ENCODE results near the gene ABCA10.
"Not testable (repeated sequence)": the region's sequence is repeated elsewhere in the genome, so short reads cannot be mapped to it uniquely, and the experiment has no call there.

The ABCA10 gene, protein sequence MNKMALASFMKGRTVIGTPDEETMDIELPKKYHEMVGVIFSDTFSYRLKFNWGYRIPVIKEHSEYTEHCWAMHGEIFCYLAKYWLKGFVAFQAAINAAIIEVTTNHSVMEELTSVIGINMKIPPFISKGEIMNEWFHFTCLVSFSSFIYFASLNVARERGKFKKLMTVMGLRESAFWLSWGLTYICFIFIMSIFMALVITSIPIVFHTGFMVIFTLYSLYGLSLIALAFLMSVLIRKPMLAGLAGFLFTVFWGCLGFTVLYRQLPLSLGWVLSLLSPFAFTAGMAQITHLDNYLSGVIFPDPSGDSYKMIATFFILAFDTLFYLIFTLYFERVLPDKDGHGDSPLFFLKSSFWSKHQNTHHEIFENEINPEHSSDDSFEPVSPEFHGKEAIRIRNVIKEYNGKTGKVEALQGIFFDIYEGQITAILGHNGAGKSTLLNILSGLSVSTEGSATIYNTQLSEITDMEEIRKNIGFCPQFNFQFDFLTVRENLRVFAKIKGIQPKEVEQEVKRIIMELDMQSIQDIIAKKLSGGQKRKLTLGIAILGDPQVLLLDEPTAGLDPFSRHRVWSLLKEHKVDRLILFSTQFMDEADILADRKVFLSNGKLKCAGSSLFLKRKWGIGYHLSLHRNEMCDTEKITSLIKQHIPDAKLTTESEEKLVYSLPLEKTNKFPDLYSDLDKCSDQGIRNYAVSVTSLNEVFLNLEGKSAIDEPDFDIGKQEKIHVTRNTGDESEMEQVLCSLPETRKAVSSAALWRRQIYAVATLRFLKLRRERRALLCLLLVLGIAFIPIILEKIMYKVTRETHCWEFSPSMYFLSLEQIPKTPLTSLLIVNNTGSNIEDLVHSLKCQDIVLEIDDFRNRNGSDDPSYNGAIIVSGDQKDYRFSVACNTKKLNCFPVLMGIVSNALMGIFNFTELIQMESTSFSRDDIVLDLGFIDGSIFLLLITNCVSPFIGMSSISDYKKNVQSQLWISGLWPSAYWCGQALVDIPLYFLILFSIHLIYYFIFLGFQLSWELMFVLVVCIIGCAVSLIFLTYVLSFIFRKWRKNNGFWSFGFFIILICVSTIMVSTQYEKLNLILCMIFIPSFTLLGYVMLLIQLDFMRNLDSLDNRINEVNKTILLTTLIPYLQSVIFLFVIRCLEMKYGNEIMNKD (N-terminal part only)

DNA sequence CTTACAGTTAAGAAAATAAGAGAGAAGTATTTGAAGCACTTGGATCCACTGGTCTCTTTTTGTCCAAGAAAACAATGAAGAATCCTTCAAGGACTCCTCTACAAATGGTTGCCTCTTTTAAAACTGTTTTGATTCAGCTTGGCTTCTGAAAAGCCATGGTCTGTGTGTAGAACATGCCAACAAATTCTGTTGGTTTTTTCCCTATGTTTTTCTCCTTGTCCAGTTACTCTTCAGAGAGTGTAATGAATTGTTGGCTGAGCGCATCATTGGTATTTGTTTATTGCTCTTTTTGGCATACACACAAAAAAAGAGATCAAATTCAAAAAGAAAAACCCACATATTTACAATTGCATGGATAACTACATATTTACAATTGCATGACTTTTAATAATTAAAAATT, at the start of gene ABCA10:
Gene ABCA10, minus strand, starts transcription at position 249 of the 400 bp plus-strand sequence. CDS start 3,466 bp downstream, outside the sequence.
- DNase-seq = no peak

DNA sequence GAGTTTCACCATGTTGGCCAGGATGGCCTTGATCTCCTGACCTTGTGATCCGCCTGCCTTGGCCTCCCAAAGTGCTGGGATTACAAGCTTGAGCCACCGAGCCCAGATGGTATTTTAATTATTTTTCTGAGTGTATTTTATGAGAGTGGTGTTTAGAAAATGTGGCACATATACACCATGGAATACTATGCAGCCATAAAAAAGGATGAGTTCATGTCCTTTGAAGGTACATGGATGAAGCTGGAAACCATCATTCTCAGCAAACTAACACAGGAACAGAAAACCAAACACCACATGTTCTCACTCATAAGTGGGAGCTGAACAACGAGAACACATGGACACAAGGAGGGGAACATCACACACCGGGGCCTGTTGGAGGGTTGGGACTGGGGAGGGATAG, 47.7 kb upstream of the ABCA10 start:
- not testable (repeated sequence) for DNase-seq

DNA sequence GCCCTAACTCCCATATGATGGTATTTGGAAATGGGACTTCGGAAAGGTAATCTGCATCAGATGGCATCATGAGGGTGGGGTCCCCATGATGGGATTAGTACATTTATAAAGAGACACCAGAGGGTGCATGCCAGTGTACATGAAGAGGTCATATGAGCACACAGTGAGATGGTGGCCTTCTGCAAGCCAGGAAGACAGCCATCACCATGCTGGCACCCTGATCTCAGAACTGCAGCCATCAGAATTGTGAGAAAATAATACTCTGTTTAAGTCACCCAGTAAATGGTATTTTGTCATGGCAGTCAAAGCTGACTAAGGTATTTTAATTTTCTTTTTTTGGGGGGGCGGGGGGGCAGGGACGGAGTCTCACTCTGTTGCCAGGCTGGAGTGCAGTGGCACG, 47.1 kb upstream of the ABCA10 start:
- DNase-seq = no peak

DNA sequence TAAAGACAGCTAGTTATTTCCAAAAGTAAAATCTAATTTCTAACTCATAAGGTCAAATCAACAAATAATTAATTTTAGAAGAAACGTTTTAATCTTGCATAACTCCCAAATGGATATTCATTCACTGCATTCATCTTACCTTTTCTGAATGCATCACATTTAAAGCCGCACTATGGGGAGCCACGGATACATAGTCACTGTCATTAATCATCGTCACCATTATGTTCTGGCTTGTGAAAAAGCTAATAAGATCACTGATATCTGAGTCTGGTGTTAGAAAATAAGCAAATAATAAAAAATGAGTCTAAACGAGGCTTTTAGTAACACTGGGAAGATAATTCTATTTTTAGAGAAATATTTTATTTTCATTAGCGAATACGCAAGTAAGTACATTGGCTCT, 42.4 kb upstream of the ABCA10 start:
- DNase-seq = no peak

DNA sequence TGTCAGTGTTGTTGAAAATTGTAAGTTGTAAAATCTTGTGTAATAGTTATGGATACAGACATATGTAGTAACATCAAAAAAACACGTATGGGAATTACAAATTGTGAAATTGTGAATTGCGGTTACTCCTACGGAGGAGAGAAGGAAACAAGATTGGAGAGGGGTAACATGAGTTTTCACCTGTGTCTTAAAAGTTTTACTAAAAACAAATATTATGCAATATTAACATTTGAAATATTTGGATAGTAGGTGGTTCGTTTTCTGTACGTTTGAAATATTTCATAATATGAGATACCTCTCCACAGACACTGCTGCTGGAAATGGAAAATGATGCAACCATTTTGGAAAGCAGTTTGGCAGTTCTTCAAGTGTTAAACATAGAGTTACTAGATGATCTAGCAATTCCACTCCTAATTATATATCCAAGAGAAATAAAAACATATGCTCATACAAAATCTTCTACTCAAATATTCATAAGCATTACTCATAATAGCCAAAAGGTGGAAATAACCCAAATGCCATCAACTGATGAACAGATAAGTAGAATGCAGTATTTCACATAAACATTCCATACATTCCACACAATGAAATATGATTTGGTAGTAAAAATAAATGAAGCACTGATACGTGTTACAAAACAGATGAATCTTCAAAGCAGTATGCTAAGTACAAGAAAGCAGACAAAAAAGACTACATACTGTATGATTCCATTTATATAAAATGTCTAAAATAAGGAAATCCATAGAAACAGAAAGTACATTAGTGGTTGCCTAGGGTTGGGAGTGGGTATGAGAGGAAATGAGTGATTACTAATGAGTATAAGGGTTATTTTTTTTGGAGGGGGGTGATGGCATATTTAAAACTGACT, 40.7 kb upstream of the ABCA10 start:
- no peak for DNase-seq

DNA sequence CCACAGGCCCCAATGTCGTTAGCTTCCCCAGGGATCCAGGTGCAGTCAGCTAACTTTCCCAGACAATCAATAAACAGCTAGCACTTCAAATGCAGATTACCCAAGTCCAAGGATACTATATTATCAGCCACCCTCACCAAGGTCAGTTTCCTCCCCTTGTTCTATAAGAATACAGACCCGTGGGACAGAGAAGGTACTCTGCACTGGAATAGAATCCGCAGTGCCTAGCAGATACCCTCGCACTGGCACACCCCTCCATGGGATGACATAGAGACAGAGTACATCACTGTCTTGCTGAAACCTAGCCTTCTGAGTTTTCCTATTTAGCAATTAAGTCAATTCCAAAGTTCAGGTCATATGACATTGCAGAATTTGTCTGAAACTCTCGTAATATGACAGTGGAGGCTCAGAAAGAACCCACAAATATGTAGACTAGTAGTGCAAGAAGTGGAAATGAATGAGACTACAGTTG, 40.0 kb upstream of the ABCA10 start:
- no peak for DNase-seq

DNA sequence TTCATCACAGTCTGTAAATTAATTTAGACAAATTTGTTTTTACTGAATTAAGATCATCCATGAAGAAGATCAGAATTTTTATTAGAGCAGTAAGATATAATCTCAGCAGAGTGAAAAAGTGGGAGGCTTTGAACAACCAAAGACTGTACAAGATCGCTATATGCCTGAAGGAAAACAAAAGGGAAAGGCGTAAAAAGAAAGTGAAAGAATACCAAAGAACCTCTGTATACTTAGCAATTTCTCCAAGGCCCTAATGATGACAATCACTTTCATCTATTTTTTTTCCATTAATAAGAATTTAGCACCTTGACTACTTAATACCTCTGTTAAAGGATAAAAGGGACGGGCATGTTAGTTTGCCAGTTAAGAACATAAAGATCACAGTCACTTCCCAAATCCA, 38.6 kb upstream of the ABCA10 start:
- DNase-seq = no peak

DNA sequence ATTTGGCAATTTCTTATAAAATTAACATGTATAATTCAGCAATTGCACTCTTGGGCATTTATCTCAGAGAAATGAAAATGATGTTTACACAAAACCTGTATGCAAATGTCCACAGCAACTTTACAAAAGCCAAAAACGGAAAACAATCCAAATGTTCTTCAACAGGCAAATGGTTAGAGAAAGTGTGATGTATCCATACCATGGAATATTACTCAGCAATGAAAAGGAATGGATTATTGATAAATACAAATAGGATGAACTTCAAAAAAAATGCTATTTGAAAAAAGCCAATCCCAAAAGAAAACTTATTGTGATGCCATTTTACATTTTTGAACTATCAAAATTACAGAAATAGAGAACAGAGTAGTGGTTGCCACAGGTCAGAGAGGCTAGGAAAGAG, 37.2 kb upstream of the ABCA10 start:
- no peak for DNase-seq

DNA sequence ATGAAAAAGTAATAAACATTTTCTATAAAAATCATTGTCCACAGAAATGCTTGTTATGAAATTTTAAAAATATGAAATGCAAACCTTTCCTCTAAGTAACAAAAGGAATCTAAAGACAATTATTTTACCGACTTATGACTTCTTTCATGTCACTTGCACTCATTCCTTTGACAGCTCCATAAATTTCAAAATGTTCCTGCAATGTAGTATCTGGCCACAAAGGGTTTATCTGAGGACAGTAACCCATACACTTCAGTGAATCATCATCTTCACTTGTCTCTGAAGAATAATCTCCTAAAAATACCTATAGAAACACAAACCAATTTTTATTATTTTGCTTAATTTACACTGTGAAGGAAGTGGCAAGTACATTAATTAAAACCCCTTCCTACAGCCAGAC, 25.6 kb upstream of the ABCA10 start:
- DNase-seq = no peak

DNA sequence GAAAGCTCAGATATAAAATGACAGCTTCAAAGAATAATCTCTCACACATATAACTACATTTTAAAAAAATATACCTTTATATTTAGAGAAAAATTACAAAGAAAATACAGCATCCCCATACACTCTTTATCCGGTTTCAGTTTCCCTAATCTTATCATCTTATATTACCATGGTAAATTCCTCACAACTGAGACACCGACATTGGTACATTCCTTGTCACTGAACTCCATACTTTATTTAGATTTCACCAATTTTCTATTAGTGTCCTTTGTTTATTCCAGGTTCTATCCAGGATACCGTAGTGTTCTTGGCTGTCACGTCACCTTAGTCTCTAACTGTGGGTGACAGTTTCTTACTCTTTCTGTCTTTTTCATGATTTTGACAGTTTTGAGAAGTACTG, 22.0 kb upstream of the ABCA10 start:
- no peak for DNase-seq

DNA sequence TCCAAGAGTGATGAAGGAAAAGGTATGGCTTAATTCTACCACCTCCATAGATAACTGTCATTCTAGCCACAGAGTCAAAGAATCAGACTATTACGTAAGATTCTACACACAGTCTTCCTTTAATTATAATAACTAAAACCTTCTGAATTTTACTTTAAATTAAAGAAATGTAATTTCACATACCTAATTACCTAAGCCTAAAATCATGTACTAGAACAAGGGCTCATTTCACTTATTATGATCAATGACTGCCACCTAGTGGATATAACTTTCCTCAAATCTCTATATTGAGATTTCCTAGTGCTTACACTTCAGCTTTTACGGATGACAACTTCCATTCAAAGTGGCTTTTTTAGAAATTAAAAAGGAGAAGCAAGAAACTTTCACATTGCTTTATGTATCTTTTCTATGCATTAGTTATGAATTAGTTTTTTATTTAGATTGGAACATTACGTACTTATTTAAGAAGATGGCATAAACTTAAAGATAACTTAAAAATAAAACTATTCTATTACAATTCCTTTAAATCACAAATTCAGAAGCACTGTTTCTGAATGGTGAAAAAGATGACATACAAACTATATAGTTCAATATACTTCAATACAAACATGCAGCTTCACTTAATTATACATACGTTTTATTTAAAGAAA, 18.2 kb upstream of the ABCA10 start:
- no peak for DNase-seq

DNA sequence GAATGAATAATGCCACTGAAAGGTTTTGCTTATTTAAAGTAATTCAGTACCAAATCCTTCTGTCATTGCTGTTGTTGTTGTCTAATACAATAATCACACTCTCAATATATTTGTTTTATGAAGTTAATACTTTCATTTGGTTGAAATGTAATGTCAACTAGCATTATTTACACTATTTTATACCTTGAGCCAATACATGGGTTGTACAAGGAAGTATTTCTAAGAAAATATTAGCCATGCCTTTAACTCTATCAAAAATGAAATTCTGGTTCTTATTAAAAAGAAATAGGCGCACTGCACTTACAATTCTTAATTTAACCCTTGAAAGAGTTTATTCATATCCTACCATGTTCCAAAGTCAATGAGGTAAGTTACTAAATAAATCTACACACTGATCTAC, 17.6 kb upstream of the ABCA10 start:
- DNase-seq = no peak

DNA sequence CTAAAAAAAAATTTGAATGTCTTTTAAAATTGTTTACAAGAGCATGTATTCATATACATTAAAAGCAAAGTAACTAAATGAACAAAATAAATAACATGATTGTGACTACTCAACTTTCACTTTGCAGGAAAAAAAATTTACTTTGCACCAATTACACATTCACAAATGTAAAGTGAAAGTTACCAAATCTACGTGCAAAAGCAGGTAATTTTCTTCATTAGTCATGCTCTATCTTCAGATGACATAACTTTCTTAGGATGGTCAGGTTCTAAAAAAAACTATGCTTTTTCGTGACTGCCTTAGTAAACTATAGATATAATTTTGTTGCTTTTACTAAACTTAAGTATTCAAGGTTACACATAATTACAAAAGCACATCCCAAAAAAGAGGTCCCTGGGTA, 17.0 kb upstream of the ABCA10 start:
- no peak for DNase-seq

DNA sequence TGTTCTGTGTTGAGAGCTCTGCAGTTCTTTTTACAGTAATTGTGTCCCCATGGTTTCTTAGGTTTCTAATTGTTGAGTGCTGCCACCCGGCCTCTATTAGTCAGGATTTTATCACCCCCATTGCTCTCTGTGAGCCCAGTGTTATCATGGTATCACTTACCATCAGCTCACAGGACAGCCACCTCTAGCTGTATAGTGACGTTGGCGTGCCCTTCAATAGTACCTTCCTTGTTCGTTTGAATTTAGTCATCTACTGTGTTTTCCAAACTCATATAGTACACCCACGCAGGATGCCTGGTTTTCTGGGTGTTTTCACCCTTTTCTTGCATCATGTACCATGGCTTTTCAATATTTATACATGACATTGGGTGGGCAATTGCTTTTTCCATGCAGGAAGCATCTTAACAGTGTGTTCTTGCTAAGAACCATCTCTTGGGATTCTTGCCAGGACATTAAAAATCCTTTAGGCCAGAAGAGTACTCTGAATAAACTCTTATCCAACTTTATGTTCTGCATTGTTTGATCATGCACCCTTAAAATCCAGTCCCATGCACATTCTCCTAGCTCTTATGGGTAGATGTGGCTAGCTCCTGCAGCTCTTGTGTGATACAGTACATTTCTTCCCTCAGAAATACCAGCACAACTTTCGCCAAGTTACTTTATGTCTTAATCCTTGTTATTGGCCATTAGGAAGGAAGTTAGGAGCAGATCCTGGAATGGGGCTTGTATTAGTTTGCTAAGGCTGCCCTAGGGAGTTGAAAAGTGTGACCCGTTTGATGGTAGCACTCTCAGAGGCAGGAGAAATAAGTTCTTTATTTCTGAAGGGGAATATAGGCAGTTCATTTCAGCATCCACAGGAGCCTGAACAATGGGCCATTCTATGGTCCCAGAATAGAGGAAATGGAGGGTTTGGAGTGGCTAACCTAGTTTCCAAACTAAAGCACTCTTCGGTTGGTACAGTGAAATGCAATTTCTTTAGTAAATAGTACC, 11.3 kb upstream of the ABCA10 start:
- no peak for DNase-seq

DNA sequence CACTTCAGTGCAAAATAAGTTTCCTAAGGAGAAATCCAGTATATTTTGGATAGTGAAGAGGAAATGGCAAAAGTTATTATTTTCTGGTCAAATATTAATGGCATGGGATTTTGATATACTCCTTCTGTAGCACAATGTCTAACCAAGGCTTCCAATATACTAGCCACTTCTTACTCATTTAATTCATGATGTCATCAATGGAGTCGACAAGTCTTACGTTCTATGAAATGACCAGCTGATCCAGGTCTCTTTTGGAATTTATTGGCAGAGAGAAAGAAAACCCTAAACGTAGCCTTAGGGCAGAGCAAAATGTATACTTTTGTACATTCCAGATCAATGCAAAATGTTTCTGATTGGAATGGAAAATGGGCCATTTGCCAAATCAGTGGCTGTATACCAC, 8.3 kb upstream of the ABCA10 start:
- no peak for DNase-seq

DNA sequence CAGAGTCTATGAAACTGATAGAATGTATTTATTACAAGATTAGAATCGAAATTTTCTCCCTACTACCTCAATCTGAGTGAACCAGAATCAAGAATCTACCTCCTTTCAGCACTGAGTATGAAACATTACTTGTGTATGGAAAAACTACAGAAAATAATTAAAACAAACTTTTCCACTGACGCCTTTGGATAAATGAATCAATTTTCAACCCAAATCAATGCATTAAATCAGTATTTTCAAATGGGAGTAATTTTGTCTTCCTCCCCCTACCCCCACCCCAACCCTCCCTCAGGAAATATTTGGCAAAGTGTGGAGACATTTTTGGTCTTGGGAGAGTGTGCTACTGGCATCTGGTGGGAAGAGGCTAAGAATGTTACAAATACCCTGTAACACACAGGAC, 7.8 kb upstream of the ABCA10 start:
- no peak for DNase-seq

DNA sequence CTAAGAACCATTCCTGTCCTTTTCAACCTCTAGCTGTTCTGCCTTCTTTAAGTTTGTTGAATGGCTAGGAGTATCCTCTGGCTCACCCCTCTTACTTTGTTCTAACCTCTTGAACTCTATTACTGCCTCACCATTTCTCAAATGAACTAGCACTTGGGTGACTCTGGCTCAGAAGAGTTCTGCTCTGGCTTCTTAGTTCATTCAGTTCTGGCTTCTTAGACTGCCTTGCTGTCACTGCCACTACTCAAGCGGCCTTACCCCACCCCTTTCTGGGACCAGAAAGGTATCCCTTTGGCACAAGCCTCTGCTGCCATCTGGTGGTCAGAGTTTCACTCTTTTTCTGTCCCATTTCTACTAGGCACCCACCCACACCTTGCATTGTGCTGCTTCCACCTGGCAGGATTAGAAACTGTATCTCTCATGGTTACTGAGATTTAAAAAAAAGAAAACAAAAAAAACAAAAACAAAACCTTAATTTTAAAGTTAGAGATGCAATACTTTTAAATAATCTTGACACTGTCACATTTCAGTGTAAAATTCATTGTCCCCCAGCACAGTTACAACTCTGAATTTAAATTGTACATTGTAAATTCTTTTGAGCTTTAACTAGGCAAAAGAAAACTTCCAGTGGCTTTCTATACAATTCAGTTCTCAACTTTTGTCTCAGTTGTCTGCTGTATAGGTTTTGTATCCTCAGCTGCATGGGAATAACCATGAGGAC, 6.9 kb upstream of the ABCA10 start:
- peak; percentile 51 for DNase-seq

DNA sequence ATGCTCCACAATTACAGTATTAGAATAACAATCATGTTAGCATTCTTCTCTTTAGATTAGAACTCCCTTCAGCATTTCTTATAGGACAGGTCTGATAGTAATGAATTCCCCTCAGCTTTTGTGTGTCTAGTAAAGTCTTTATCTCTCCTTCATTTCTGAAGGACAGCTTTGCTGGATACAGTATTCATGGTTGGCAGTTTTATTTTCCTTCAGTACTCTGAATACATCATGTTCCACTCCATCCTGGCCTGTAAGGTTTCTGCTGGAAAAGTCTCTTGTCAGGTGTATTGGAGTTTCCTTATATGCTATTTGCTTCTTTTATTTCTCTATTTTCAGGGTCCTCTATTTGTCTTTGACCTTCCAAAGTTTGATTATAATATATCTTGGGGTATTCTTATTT, 4.0 kb upstream of the ABCA10 start:
- no peak for DNase-seq

DNA sequence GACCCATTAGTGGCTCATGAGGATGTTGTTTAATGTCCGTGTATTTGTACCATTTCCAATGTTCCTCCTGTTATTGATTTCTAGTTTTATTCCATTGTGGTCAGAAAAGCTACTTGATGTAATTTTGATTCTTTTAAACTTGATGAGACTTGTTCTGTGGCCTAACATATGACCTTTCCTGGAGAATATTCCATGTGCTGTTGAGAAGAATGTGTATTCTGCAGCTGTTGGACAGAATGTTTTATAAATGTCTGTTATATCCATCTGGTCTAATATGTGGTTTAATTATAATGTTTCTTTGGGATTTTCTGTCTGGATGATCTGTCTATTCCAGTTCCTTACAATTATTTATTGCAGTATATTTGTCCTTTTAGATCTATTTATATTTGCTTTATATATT, 2.9 kb upstream of the ABCA10 start:
- DNase-seq = no peak

DNA sequence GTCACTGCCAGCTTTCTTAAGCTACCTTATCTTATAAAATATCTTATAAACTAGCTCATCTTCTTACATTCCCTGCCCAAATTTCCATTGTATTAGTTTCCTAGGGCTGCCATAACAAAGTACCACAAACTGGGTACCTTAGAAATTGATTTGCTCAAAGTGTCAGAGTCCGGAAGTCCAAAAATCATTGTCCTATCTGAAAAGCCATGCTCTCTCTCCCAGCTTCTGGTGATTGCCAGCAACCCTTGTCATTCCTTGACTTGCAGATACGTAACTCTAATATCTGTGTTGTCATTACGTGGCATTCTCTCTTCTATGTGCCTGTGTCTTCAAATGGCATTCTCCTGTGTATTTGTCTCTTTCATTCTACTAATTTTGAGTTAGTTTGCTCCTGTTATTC, 2.3 kb upstream of the ABCA10 start:
- no peak for DNase-seq
